NOMO-1 treated with DMSO at 0.1 percent for 48 hours (cell line): ENCODE measurements around the gene NRL.

Experiments used
- DNase-seq: peaks from one replicate; lab custom pipeline; 2025; ENCODE audit not compliant: unreplicated experiment; lab: John Stamatoyannopoulos, UW

Gene NRL

GRCh38 chr14:24083462-24083861, 31.3 kb downstream of the NRL start:
- no peak for DNase-seq

DNA sequence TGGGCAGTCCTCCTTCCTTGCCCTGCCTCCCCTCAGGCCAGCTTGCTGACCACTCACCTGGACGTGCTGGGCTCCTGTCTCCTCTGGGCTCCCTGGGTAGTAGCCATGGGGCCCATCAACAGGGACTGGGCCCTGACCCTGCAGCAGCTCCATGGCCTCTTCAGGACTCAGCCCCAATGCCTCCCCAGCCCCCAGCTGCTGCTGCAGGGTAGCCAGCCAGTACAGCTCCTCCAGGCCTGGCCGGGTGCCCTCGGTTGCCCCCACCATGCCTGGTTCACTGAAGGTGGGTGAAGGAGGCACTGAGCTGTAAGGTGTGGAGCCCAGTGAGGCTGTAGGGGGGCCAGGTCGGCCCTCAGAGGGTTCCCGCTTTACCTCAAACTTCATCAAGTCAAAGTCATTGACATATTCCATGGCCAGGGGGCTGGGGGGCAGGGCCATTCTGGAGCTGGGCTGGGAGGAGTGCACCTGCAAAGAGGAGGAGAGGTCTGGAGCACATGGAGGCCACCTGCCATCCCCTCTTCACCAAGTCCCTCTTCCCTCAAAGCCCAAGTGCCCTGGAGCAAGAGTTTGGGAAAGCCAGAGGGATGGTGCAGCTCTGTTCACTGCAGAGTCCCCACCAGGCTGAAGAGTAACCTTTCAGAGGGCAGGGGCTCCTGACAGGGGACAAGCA, 32.2 kb downstream of the NRL start:
- no peak for DNase-seq

DNA sequence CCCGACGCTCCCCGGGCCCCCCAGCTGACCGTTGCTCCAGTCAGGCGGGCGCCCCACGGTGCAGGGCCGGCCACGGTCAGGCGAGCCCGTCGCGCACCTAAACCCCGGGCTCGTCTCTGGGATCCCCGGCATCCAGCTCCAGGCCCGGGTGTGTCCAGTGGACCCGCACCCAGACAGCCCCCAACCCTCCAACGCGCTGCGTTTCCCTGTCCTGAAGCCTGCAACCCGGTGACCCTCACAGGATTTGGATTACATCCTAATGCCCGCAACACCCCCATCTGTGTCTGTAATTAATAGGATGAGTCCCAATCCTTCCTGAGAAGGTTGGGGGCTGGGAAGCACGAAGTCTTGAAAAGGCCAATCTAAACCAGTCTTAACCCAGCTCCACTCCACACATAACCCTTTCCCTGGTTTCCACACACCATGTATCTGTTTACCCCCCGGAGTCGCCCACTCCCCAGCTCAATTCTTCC, 33.0 kb downstream of the NRL start:
- no peak for DNase-seq

GRCh38 chr14:24080888-24081738, 33.6 kb downstream of the NRL start:
- DNase-seq, result peak; percentile 42

GRCh38 chr14:24080142-24080530, 34.6 kb downstream of the NRL start:
- DNase-seq, result no peak

DNA sequence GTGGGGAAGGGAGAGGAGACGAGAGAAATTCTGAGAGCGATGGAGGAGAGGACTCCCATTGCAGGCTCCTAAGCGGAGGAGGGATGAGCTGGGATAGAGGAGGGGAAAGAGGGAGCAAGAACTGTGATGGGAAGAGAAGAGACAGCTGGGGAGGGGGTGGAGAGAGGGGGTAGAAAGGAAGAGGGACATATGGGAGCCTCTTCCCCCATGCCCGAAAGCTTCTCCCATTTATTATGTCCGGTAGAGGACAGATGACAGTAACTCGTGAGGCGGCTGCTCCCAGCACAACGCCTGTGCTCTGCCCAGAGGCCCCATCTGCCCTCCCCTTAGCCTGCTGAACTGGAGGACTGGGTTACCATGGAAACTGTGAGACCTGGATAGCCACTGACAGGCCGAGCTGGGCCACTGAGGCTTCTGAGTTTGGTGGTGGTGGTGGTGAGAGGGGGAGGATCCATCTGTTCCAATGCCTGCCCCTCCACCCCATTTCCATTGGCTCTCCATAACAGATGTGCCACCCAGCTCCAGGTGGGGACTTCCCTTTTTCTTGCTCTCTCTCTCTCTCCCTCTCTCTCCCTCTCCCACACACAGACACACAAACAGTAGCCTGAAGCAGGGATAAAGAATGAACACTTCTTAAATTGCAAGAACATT, 35.1 kb downstream of the NRL start:
- peak; percentile 1 for DNase-seq

DNA sequence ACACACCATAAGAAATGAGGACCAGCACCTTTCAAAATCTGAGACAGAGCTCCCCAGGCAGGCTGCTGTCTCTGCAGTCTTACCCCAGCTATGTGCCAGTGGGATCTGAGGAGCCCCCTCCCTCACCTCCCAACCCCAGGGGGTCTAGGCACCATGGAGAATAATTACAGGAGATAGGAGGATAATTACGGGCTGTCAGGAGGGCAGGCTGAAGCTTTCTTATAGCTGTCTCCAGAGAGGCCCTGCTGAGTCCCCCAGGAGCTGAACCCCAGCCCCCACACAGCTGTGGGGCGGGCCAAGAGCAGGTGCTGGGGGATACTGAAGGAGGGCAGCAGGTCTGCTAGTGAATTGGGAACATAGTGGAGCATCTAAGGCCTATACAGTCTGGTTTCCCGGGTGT, 36.6 kb downstream of the NRL start:
- DNase-seq, result no peak

- DNase-seq, result no peak
Observed at GRCh38 chr14:24077086-24077485, 37.7 kb downstream of the NRL start.

GRCh38 chr14:24076302-24076601, 38.5 kb downstream of the NRL start:
- DNase-seq, result no peak

DNA sequence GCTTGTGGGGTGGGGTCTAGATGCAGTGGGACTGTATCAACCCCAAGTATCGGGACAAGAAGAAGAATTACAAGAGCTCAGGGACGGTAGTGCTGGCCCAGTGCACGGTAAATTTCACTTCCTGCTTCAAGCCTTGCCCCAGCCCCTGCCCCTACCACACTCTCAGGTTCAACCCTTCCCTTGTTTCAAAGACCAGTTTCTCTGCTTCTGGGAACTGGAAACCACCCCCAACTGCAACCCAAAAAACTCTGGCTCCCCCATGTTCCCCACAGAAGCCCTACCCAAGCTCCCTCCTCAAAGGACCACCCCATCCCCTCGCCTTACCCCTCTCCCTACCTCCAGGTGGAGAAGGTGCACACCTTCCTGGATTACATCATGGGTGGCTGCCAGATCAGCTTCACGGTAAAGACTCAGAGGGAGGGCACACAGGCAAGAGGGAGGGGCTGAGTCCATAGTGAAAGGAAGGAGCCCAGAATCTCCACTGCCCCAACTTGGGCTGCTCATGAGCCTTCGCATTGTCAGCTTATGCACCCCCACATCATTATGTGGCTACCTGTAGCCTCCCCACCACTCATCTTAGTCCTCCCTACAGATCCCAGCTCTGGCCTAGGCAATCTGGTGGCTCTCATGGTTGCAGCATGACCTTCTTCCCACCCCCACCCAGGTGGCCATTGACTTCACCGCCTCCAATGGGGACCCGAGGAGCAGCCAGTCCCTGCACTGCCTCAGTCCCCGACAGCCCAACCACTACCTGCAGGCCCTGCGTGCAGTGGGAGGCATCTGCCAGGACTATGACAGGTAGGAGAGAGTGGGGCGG, 39.1 kb downstream of the NRL start:
- peak; percentile 47 for DNase-seq

GRCh38 chr14:24074625-24075484, 39.9 kb downstream of the NRL start:
- no peak for DNase-seq

DNA sequence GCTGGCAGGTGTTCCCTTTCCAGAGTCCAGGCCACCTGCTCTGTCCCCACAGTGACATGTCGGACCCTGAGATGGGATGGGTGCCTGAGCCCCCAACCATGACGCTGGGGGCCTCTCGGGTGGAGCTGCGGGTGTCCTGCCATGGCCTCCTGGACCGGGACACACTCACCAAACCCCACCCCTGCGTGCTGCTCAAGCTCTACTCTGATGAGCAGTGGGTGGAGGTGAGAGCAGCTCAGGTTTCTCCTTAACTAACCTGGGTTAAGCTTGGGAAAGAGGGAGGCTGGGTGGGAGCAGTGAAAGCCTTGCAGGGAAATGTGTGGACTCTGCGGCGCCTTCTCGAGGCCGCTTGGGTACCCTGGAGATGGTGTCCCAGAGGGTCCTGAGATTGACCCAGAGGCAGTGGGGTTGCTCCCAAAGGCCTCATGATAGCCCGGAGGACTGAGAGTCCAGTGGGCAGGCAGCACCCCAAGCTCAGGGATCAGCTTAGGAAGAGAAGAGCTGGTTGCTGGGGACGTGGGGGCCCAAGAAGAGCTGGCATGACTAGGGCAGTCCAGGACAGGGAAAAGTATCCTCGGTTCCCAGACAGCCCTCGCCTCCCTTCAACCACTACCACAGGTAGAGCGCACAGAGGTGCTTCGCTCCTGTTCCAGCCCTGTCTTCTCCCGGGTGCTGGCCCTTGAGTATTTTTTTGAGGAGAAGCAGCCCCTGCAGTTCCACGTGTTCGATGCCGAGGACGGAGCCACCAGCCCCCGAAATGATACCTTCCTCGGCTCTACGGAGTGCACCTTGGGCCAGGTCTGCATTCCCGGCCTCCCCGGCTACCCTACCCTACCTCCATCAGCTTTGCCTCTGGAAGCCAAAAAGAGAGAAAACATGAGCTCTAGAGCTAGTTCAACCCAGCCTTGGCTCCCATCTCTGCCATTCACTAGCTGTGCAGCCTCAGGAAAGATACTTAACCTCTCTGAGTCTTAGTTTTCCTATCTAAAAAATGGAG, 41.6 kb downstream of the NRL start:
- DNase-seq, result no peak

DNA sequence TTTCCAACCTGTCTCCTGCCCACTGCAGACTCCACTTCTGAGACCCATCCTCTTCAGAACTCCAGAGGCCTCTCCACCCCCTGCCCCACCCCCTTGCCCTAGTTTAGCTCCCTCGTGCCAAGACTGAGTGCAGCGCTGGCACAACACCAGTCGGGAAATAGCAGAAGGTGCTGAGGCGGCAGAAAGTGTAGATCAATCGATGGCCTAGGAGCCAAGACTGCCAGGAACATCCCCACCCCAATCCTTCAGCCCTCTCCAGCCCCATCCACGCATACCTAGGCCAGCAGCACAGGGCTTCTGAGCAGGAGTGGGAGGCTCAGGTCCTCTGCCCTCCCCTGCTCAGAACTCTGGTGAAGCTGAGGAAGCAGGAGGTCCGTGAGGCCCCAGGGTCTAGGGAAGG, 42.3 kb downstream of the NRL start:
- DNase-seq, result no peak

DNA sequence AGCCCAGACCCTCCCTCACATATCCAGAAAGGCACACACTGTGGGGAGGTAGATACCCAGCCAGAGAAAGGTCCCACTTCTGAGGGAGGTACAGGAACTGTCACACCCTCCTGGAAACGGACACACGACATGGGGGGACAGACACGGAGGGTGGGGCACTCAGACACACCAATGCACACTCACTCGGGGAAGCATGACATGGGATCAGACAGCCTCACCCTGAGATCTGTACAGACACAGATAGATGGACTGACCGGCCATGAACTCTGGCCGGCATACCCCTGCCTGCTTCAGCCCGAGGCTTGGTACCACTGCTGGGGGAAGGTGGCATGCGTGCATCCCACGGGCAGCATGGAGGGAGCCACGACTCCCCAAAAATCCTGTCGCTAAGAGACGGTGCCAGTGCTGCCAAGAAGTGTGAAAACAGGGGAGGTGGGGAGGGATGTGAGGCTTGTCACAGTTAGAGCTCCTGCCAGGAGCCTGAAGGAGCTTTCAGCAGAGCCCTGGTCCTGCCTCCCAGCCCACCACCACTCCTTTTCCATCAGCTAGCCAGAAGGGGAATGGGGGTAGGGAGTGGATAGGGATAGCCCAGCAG, 42.8 kb downstream of the NRL start:
- no peak for DNase-seq

DNA sequence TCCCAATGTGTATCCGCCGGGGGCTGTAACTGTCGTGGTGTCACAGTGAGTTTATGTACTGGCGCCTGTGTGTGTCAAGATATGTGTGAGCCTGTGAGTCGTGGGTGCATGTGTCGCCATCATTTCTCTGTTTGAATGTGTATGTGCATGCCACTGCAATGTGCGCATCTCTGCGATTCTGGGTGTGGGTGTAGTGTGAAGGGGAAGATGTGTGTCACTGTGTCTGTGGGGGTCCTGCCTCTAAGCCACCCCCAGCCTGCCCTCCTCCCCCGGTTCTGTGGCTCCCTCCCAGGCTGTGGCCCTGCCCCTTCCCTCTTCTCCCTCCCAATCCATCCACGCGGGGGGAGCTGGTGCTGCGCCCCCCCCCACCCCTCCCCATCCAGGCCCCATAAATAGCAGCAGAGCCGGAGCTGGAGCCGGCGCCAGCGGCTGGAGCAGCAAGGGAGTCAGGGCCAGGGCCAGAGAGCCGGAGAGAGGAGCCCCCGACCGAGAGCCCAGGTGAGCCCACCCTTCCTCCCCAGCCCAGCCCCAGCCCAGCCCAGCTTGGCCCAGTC, 43.5 kb downstream of the NRL start, which contains the start of gene CPNE6:
TSS of gene CPNE6 (plus strand) at position 419 of the 554 bp plus-strand sequence. CDS start 1,375 bp downstream, outside the sequence.
- no peak for DNase-seq

DNA sequence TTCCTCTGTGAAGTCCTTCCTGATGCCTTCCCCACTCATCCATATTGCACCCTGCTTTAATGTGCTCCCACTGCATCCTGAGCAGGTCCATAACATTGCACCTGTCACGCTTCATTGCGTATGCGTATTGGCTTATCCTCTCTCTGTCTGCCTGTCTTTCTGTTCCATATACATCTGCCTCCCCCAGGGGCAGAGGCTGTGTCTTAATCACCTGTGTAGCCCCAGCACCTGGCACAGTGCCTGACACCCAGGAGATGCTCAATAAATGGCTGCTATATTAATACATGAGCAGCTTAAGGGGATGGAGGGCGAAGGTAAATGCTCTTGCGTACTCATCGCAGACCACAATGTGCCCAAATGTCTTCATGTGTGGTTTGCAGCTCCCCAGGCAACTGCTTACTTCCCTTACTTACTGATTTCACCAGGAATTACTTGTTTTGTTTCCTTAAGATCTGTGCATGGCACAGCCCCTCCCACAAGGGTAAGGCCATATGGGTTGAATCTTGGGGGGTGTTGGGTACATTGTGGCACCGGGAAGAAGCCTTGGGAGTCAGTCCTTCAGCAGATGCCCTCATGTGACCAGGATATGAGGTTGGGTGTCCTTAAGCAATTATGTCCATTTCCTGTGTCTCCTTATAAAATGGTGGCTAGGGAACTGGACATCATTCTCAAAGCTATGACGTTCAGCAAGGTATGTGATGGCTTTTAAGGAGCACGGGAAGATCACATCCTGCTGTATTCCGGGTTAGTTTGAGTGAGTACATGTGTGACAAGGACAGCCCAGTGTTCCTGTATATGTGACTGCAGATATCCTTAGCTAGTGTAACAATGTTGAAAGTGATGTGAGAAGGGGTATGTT, 44.2 kb downstream of the NRL start:
- DNase-seq, result peak; percentile 26

DNA sequence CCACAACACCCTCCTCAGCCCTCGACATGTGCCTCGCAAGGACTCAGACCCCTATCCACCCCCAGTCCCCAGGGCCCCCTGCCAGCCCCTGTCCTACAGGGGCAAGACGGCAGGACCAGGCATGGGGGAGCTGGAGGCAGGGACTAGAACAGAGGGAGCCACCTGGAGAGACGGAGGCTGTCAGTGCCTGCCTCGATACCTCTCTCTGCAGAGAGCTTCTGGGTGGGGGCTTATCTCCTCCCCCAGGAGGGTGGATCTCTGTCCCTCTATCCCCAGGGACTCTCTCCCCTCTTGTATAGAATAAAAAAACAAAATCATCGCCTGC, 45.4 kb downstream of the NRL start:
- no peak for DNase-seq
